Common myeloid progenitor, CD34-positive (primary cell): ENCODE data around the gene INS.
A peak's percentile ranks its signal among the peaks of the same experiment; 100 is the strongest.
"Not testable (repeated sequence)": the region's sequence is repeated elsewhere in the genome, so short reads cannot be mapped to it uniquely, and the experiment has no call there.

ENCODE experiments used
- CTCF ChIA-PET: fragments of 350-600 bp; sonication (Branson Sonifier 250); formaldehyde crosslinking; loops from one replicate; lab custom pipeline; 2021; ENCODE audit warnings: antibody characterized with exemption; lab: Charles Lee
- POLR2A ChIA-PET: fragments of 350-600 bp; sonication (Branson Sonifier 250); formaldehyde crosslinking; loops from one replicate; lab custom pipeline; 2021; ENCODE audit warnings: antibody characterized with exemption; lab: Charles Lee
- DNase-seq, 3 donors: peaks; one replicate each; pipeline versions ENCODE4 v3.0.0 to v3.0.0-alpha.2; 2013
- H3K27ac ChIP-seq, 2 experiments: 1 replicate in 1 of 2; 2 replicates in 1 of 2; pipeline ENCODE4 v1.7.0; 2013; ENCODE audit warnings: inconsistent platforms in 2 of 2, low read length in 2 of 2, mild to moderate bottlenecking in 2 of 2, low read depth in 1 of 2, moderate library complexity in 1 of 2; ENCODE audit not compliant: severe bottlenecking in 2 of 2, insufficient read depth in 1 of 2, poor library complexity in 1 of 2
- H3K27me3 ChIP-seq, 5 experiments: replicated peaks in 2 of 5; 1 replicate in 3 of 5; 2 replicates in 2 of 5; pipeline versions ENCODE4 v1.6.1 to v1.7.0; 2013; ENCODE audit warnings: low read length in 4 of 5, mild to moderate bottlenecking in 2 of 5, moderate library complexity in 2 of 5, inconsistent platforms in 1 of 5; ENCODE audit not compliant: insufficient read depth in 5 of 5, control insufficient read depth in 4 of 5
- H3K36me3 ChIP-seq, 4 experiments: 1 replicate in 2 of 4; 2 replicates in 2 of 4; pipeline versions ENCODE4 v1.6.1 to v1.7.0; 2013; ENCODE audit warnings: low read length in 3 of 4, control low read depth in 1 of 4, mild to moderate bottlenecking in 1 of 4; ENCODE audit not compliant: control insufficient read depth in 4 of 4, insufficient read depth in 4 of 4
- H3K4me1 ChIP-seq, 4 experiments: 1 replicate in 3 of 4; 2 replicates in 1 of 4; pipeline versions ENCODE4 v1.6.1 to v1.7.1; 2013; ENCODE audit warnings: low read length in 3 of 4, mild to moderate bottlenecking in 3 of 4, control low read depth in 1 of 4, inconsistent platforms in 1 of 4, moderate library complexity in 1 of 4; ENCODE audit not compliant: control insufficient read depth in 4 of 4, insufficient read depth in 4 of 4; ENCODE audit errors: control extremely low read depth in 1 of 4
- H3K4me3 ChIP-seq, 7 experiments: 1 replicate in 4 of 7; 2 replicates in 3 of 7; pipeline versions ENCODE4 v1.5.1 to v1.7.0; 2013; ENCODE audit warnings: mild to moderate bottlenecking in 7 of 7, low read length in 6 of 7, moderate library complexity in 6 of 7, inconsistent platforms in 2 of 7, low read depth in 2 of 7, control low read depth in 1 of 7; ENCODE audit not compliant: insufficient read depth in 4 of 7, control insufficient read depth in 1 of 7; ENCODE audit errors: extremely low read depth in 1 of 7
- H3K9me3 ChIP-seq, 5 experiments: 1 replicate in 4 of 5; 2 replicates in 1 of 5; pipeline versions ENCODE4 v1.6.1 to v1.7.1; 2013; ENCODE audit warnings: low read length in 4 of 5, mild to moderate bottlenecking in 2 of 5, inconsistent platforms in 1 of 5, low read depth in 1 of 5, moderate library complexity in 1 of 5; ENCODE audit not compliant: control insufficient read depth in 4 of 5, insufficient read depth in 2 of 5; ENCODE audit errors: control extremely low read depth in 1 of 5
- WGBS: methylation state at CpG from one replicate; pipeline ENCODE4 v1.1.5; 2013; ENCODE audit not compliant: insufficient coverage; 5-methylcytosine and 5-hydroxymethylcytosine counted together

INS gene

DNA sequence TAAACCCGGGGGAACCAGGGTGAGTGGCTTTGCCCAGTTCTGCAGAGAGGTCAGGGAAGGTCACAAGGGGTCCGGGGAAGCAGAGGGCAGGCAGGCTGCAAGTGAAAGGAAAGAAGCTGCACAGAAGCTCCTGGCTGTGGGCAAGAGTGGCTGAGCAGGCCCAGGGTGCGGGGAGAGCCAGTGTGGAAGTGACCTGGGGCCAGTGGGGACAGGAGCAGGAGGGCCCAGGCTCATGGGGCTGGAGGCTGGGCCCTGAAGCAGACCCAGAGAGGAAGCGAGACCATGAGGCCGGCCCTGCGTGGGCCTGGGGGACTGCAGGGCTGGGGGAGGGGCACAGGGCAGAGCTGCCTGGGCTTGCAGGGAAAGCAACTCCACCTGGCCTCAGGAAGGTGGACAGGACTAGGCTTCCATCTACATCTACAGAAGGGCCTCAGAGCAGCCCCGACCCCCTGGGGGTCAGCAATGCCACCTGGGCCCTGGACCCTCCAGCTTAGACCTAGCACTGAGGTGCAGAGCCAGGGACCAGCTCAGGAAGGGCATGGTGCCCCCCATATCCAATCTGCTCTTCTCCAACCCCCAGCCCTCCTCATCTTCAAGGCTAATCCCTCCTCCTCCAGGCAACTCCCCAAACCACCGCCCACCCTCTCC lies 33.4 kb downstream of the INS start:
- ChIA-PET POLR2A (no interaction called here), CTCF (interaction anchor here (0.6 kb wide), 1 partner anchor 506 kb away, joined by 4 read pairs; no protein-coding TSS in a partner anchor)
- 85% methylated on average over 7 of the region's 8 CpGs for WGBS

DNA sequence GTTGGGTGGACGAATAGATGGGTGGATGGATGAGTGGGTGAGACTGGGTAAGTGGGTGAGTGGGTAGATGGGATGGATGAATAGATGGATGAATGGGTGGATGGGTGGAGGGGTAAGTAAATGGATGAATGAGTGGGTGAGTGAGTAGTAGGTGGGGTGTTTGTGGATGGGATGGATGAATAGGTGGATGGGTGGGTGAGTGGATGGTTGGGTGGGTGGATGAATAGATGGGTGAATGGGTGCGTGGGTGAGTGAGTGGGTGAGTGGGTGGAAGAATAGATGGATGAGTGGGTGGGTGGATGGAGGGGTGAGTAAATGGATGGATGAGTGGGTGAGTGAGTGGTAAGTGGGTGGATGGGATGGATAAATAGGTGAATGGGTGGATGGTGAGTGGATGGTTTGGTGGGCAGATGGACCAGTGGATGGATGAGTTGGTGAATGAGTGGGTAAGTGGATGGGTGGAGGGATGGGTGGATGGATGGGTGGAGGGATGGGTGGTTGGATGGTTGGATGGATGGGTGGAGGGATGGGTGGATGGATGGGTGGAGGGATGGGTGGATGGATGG lies 34.4 kb downstream of the INS start:
- peaks cover 0 to 23% (median 2%) of the 10 kb centered on the region in 5 experiments for H3K27me3 ChIP-seq
- H3K4me1 ChIP-seq = peaks cover 0 to 3% (median under 1%) of the 10 kb centered on the region in 4 experiments
- no peaks in the 10 kb centered on the region for H3K36me3 ChIP-seq
- ChIA-PET CTCF (no interaction called here), POLR2A (no interaction called here)
- no peaks in the 10 kb centered on the region for H3K9me3 ChIP-seq
- H3K27ac ChIP-seq = no peak overlapping the region
- DNase-seq = no peak
- 95% methylated on average over 2 of the region's 2 CpGs for WGBS
- no peak overlapping the region for H3K4me3 ChIP-seq

More for the DNA sequence above, 33.4 kb downstream of the INS start:
- no peaks in the 10 kb centered on the region for H3K9me3 ChIP-seq
- H3K27ac ChIP-seq = no peak overlapping the region
- no peak for DNase-seq
- no peaks in the 10 kb centered on the region for H3K36me3 ChIP-seq
- H3K4me1 ChIP-seq = peaks cover 0 to under 1% (median 0%) of the 10 kb centered on the region in 4 experiments
- peaks cover 0 to 28% (median 5%) of the 10 kb centered on the region in 5 experiments for H3K27me3 ChIP-seq
- no peak overlapping the region for H3K4me3 ChIP-seq

DNA sequence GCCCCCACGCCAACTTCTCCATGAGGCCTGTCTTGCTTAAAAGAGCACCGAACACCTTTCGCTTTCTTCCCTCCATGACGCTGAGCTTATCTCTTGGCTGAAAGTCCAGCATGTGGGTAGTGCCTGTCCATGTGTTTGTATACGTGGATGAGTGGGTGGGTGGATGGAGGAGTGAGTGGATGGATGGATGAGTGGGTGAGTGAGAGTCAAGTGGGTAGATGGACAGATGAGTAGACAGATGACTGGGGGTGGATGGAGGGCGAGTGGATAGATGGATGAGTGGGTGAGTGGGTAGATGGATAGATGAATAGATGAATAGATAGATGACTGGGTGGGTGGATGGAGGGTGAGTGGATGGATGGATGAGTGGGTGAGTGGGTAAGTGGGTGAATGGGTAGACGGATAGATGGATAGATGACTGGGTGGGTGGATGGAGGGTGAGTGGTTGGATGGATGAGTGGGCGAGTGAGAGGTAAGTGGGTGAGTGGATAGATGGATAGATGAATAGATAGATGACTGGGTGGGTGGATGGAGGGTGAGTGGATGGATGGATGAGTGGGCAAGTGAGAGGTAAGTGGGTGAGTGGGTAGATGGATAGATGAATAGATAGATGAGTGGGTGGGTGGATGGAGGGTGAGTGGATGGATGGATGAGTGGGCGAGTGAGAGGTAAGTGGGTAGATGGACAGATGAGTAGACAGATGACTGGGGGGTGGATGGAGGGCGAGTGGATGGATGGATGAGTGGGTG lies 36.1 kb downstream of the INS start:
- H3K4me3 ChIP-seq, DNase-seq, CTCF ChIA-PET, H3K36me3 ChIP-seq, POLR2A ChIA-PET, H3K9me3 ChIP-seq, H3K4me1 ChIP-seq, H3K27ac ChIP-seq: not testable (repeated sequence)
- 98% methylated on average over 6 of the region's 10 CpGs for WGBS
- peaks cover 0 to 25% (median 2%) of the 10 kb centered on the region in 5 experiments for H3K27me3 ChIP-seq

DNA sequence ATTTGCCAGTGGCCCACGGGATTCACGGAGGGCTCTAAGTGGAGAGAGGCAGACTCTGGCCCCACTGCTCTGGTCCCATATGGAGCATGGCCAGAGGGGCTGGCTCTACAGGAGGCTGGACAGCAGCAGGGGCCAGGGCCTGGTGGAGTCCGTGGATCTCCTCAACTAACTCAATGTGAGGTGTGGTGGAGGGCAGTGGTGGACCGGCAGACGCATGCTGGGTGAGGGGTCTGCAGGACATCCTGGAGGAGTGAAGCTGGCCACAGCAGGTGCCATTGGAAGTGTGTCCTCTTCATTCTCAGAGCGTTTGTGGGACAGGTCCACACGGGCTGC lies 37.4 kb downstream of the INS start:
- no peak overlapping the region for H3K27ac ChIP-seq
- no peak overlapping the region for H3K4me3 ChIP-seq
- POLR2A ChIA-PET = no interaction called here
- WGBS = 98% methylated on average over 7 of the region's 7 CpGs
- H3K27me3 ChIP-seq = peaks cover 0 to 23% (median 5%) of the 10 kb centered on the region in 5 experiments
- no peaks in the 10 kb centered on the region for H3K9me3 ChIP-seq
- H3K4me1 ChIP-seq = peaks cover 0 to 3% (median under 1%) of the 10 kb centered on the region in 4 experiments
- no peaks in the 10 kb centered on the region for H3K36me3 ChIP-seq
- no peak for DNase-seq
- CTCF ChIA-PET = interaction anchor here (1.3 to 1.5 kb wide), 2 partner anchors 13 to 27 kb away, joined by 4 read pairs; no protein-coding TSS in a partner anchor

DNA sequence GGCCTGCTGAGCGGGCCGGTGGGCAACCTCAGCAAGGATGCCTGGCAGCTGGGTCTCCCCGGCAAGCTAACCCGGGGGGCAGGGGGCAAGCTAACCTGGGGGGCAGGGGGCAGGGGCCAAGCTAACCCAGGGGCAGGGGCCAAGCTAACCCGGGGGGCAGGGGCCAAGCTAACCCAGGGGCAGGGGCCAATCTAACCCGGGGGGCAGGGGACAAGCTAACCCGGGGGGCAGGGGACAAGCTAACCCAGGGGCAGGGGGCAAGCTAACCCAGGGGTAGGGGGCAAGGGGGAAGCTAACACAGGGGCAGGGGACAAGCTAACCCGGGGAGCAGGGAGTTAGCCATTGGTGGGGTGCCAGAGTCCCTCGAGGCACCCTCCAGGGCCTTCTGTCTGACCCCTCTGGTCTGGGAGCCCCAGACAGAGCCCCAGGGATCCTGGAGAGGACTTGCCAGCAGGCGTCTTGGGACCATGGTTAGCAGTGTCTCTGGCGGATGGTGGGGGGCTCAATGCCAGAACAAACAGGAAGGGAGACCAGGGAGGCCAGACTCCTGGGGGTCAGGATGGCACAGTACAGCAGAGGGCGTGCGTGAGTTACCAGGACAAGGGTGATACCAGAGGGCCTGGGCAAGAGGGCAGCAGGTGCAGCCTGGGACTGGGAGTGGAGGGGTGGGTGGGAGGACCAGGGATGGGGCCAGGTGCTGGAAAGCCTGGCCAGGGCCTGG lies 37.9 kb downstream of the INS start:
- ChIA-PET POLR2A (no interaction called here), CTCF (interaction anchor here (1.3 to 1.5 kb wide), 2 partner anchors 13 to 27 kb away, joined by 4 read pairs; no protein-coding TSS in a partner anchor)
- Histone ChIP-seq H3K27me3 (peaks cover 0 to 25% (median 5%) of the 10 kb centered on the region in 5 experiments), H3K36me3 (no peaks in the 10 kb centered on the region), H3K27ac (no peak overlapping the region), H3K4me3 (no peak overlapping the region), H3K9me3 (no peaks in the 10 kb centered on the region), H3K4me1 (peaks cover 0 to 3% (median under 1%) of the 10 kb centered on the region in 4 experiments)
- WGBS = 97% methylated on average over 5 of the region's 13 CpGs
- no peak for DNase-seq

DNA sequence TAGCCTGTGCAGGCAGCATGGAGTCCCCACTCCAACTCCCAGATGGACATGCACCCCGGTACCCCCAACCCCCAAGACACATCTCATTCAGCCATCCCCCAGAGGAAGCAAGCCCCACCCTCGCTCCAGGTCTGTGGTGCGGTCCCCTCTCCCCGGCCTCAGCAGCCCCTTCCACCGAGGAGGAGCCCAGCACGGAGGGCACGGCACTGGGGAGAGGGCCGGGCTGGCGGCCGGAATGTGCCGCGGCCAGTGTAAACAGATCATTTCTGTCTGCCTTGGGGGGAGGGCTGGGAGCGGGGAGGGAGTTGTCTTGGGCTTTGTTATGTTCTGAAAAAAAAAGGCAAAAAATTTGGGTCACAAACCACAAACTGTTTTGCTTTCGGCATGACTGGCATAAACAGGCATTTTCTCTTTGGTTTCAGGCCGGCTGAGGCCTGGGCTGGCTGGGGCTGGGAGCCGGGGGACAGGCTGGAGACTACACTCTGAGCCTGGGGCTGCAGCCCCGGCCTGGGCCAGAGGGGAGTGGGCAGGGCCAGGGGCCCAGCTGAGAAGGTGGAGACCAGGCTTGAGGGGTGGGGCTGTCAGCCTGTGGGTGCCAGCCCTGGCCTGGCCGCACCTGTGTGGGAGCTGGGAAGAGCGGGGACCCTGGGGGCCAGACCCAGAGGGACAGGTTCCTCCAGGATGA lies 38.6 kb downstream of the INS start:
- peaks cover 0 to 3% (median under 1%) of the 10 kb centered on the region in 4 experiments for H3K4me1 ChIP-seq
- H3K9me3 ChIP-seq = peaks cover 0 to 4% (median 2%) of the 10 kb centered on the region in 5 experiments
- ChIA-PET POLR2A (no interaction called here), CTCF (interaction anchor here (1.3 to 1.5 kb wide), 2 partner anchors 14 to 28 kb away, joined by 4 read pairs; no protein-coding TSS in a partner anchor)
- H3K36me3 ChIP-seq = no peaks in the 10 kb centered on the region
- no peak overlapping the region for H3K4me3 ChIP-seq
- H3K27me3 ChIP-seq = peaks cover 0 to 26% (median 5%) of the 10 kb centered on the region in 5 experiments
- WGBS = 75% methylated on average over 5 of the region's 19 CpGs
- peak in 2 of 3 donors; percentile 69 to 77 for DNase-seq
- H3K27ac ChIP-seq = no peak overlapping the region
